DMS53 treated with DMSO at 0.1 percent for 48 hours (cell line): ENCODE data around the gene CNEP1R1.

Experiments used
- DNase-seq: peaks from one replicate; lab custom pipeline; 2025; ENCODE audit not compliant: unreplicated experiment; lab: John Stamatoyannopoulos, UW

The CNEP1R1 gene

DNA sequence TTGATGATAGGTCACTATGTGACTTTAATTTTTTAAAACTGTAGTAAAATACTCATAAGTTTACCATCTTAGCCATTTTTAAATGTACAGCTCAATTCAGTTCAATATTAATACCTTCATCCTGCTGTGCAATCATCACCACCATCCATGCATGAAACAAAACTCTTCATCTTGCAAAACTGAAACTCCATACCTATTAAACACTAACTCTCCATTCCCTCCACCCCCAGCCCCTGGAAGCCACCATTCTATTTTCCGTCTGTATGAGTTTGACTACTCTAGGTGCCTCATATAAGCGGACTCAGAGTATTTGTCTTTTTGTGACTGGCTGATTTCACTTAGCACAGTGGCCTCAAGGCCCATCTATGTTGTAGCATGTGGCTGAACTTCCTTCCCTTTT, 9.4 kb upstream of the CNEP1R1 start:
- DNase-seq = no peak

DNA sequence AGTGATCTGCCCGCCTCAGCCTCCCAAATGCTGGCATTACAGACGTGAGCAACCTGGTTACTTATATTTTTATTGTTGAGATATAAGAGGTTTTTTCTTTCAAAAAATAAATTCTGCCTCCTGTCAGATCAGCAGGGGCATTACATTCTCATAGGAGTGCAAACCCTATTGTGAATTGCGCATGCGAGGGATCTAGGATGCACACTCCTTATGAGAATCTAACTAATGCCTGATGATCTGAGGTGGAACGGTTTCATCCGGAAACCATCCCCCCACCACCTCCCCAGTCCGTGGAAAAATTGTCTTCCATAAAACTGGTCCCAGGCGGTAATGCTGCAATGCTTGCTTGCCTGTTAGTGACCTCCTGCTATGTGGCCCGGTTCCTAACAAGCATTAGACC, 7.5 kb upstream of the CNEP1R1 start:
- no peak for DNase-seq

DNA sequence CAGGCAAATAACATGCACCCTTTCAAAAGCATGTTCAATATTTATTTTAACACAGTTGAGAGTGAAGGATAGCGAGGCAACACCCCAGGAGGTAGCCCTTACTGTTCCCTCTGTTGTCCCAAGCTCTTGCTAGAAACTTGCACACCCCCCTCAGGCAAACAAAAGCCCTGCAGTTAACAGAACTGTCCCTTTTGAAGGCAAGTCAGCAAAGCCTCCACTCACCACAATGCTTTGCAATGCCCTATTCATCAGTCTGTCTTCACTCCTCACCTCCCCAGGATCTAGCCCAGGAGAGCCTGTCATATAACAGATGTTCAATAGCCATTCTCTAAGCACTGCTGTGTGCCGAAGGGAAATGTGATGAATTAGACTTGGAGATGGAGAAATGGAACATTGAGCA, 3.5 kb upstream of the CNEP1R1 start:
- no peak for DNase-seq

DNA sequence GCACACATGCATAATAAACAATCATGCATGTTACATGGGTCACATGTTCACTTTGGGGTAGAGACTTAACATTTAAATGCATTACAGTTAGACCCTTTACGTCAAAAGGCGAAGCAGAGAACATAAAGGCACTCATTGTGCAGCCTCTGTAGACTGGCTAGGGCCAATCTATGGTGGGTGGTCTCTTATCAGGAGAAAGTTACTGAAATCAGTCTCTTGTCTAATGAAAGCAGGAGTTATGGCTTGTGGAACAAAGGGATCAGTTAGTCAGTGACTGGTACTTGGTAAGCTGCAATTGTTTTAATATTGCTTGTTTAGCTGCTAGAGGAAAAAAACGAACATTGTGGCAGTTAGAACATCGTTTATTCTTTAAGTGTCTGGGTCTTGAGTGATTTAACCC, 1.4 kb upstream of the CNEP1R1 start:
- no peak for DNase-seq

DNA sequence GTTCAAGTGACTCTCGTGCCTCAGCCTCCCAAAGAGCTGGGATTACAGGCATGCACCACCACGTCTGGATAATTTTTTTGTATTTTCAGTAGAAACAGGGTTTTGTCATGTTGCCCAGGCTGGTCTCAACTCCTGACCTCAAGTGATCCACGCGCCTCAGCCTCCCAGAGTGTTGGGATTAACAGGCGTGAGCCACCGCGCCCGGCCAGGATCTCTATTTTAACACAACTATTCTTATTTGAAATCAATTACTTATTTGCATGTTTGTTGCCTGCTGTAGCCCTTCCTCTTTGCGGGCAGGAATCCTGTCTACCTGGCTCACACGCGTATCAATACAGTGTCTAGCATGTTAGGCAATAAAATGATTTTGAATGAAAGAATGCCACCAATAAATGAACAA, 818 bp upstream of the CNEP1R1 start:
- no peak for DNase-seq

DNA sequence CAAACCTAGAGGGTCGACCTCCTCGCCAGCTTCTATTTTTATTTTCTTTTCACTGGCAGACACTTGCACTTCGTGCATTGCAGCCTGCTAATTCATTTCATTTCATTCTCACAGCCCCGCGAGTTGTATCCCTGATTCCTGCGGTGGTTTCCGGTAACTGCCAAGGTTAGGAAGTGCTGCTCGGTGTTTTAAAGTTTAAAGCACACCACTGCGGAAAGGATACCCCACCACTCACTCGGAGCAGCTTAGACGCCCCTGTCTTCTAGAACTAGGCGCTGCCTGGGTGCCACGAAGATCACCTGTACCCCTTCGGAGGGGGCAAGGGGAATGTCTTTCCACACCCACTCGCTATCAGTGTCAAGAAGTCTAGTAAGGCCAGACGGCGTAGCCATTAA, 509 bp downstream of the CNEP1R1 start:
- DNase-seq = peak; percentile 6

DNA sequence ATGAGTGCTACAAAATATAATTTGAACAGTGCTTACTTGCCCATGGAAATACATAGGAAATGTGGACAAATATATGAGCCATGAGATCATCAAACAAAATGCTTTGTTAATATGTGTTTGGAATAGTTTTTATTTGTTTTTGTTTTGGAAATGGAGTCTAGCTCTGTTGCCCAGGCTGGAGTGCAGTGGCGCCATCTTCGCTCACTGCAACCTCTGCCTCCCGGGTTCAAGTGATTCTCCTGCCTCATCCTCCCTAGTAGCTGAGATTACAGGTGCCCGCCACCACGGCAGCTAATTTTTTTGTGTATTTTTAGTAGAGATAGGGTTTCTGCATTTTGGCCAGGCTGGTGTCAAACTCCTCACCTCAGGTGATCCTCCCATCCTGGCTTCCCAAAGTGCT, 2.8 kb downstream of the CNEP1R1 start:
- DNase-seq = no peak

DNA sequence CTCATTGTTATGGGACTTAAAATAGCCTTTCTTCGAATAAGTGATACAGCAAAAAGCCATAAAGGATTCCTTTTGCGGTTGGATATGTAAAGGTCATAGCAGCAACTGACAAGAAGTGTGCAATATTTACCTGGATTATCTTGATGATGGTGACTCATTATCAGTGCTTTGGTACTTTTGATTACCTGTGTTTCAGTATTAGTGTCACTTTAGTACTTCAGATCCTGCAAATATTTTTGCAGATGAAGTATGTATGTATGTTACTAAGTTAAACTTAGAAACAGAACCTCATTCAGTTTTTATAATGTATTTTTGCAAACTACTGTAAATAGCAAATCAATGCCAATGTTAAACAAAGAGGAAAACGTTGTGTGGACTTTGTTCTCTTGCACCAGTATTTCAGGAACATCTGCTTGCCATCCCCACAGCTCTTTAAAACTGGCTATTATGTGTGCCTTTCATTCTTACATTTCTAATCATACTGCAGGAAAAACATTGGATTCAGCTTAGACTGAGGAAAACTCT, 10.5 kb downstream of the CNEP1R1 start:
- DNase-seq = peak; percentile 91

DNA sequence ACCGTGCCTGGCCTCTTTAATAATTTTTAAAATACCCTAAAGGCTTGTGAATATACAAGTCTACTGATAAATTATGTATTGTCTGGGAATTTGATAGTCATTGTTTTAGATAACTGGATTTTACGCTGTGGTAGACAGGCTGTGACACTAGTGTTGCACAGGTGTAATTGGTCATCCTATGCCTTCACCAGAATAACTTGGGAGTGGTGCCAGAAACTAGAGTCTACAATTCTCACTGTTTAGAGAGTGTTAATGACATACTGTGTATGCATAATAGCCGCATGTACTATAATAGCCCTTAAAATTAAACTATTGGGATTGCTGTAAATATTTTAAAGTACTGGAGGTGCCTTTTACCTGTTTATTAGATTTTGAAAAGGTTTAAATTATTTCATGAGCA, 11.4 kb downstream of the CNEP1R1 start:
- no peak for DNase-seq

DNA sequence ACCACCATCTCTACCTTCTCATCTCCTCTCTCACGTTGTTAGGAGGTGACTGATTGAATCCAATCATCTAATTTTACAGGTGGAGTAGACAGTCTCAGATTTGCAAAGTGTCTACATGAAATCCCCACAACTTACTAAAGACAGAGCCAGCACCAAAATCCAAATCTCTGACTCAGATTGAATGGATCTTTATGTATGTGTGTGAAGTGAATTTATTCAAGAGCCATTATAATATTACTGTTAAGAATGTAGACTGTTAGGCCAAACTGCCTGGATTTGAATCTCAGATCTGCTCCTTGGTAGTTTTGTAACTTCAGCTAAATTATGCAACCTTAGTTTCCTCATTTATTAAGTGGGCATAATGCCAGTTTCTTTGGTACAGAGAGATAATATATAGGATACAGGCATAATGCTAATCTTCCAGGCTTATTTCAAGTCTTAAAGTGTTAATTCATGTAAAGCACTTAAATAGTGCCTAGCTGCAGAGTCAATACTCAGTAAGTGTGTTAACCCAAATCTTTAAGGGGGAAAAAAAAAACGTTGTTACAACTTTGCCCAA, 12.7 kb downstream of the CNEP1R1 start:
- DNase-seq = no peak

DNA sequence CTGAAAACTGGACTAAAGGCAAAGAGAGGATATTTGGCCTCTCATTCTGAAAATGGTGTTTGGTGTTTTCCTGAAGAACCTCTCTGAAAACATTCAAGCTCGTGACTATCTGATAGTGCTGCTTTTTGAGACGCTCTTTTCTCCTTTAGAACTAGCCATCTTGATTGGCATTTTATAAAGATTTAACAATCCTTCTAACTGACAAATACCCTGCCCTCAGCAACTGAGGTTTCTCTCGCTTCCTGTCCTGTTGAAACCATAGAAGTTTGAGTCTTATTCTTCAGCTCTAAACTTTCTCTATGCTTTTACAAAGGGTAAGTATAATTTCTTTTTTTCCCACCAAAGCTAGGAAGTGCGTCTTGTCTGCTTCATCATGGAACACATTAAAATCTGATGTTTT, 13.3 kb downstream of the CNEP1R1 start:
- no peak for DNase-seq

DNA sequence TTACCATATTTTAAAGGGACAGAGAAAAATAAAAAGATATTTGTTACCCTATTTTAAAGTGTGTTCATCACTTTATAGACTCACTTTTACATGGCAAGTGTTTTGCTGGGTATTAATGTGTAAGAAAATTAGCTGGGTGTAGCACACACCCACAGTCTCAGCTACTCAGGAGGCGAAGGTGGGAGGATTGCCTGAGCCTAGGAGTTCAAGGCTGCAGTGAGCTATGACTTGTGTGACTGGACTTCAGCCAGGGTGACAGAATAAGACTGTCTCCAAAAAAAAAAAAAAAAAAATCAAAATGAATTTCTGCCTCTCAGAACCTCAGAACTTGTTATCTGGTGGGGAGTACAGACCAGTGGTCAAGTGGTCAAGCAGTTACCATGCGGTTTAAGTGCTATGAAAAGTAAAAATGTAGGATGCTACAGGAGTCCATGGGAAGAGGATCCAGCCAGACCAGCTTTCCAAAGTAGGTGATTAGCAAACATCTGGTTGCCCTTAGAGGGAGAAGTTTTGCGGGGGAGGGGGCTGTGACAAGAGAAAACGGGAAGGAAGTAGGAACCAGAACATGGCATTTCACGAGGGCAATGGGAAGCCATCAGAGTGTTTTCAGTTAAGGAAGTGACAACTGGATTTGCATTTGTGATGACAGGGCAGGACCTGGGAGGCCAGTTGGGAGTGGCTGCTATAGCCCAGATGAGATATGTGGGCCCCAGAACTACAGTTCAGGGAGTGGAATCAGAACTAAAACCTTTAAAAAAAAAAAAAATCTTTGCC, 13.9 kb downstream of the CNEP1R1 start:
- no peak for DNase-seq

DNA sequence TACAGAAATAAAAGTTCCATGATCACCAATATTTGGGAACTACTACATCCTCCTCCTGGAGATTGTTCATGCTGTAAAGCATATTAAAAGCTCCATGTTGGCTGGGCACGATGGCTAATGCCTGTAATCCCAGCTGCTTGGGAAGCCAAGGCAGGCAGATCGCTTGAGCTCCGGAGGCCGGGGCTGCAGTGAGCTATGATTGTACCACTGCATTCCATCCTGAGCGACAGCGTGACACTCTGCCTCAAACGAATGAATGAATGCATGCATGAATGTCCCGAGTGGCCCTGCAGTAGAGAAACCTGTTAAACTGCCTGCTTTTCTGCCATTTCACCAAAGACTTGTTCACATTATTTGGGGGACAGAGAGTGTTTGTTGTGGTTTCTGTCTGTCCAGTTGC, 15.0 kb downstream of the CNEP1R1 start:
- DNase-seq = no peak

DNA sequence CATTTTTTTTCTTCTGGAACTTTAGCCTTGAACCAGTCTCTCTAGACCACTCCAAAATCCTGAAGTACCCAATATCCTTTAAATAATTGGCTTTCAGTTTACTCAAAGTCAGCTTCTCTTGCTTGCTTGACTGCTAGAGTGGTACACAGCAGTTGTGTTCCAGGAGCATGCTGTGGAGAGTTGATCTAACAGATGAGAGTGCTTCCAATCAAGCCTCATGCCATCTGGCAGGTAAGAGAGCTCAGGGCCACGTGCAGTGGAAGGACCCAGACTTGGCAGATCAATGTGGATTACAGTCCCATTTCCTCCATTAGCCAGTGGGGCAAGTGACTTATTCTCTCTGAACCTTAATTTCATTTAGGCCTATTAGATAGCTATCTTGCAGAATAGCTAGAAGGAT, 15.7 kb downstream of the CNEP1R1 start:
- DNase-seq = no peak

DNA sequence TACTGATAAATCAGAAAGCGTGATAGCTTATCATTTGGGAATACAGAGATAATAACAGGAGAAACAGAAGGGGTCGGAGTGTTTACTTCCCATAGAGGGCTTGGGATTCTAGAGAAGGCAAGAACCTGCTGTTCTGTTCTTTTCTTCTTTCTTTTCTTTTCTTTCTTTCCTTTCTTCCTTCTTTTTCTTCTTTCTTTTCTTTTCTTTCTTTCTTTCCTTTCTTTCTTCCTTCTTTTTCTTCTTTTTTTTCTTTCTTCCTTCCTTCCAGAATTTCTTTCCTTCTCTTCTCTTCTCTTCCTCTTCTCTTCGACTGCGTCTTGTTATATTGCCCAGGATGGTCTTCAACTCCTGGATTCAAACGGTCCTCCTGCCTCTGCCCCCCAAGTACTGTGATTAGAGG, 18.3 kb downstream of the CNEP1R1 start:
- no peak for DNase-seq

DNA sequence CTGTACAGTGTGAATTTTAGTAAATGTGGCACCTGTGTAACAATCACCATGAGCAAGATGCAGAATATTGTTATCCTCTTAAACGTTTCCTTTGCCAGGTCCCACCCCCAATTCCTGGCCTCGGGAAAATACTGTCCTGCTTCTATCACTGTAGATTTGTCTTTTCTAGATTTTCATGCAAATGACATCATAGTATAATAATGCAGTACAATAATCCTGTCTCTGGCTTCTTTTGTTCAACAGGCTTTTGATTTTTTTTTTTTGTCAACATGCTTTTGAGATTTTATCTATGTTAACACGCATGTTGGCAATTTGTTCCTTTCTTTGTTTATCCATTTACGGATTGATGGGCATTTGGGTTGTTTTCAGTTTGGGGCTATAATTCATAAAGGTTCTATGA, 20.4 kb downstream of the CNEP1R1 start:
- DNase-seq = no peak

DNA sequence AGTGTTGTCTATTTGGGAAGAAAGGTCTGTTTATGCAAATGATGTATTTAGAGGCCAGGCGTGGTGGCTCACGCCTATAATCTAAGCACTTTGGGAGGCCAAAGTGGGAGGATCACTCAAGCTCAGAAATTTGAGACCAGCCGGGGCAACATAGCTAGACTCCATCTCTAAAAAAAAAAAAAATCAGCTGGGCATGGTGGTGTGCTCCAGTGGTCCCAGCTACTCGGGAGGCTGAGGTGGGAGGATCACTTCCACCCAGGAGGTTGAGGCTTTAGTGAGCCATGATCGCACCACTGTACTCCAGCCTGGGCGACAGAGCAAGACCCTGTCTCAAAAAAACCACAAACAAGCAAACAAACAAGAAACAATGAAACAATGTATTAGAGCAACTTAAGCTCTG, 21.8 kb downstream of the CNEP1R1 start:
- DNase-seq = no peak

DNA sequence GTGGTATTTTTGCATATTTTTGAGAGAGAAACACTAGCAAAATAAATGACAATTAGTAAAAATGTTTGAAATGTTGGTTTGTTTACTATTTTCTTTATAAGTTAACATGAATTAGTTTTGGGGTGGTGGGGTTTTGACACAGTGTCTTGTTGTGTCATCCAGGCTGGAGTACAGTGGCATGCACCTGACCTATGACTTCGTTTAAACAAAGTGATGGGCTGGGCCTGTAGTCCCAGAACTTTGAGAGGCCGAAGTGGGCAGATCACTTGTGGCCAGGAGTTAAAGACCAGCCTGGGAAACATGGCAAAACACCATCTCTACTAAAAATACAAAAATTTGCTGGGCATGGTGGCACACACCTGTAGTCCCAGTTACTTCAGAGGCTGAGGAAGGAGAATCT, 22.8 kb downstream of the CNEP1R1 start:
- no peak for DNase-seq

DNA sequence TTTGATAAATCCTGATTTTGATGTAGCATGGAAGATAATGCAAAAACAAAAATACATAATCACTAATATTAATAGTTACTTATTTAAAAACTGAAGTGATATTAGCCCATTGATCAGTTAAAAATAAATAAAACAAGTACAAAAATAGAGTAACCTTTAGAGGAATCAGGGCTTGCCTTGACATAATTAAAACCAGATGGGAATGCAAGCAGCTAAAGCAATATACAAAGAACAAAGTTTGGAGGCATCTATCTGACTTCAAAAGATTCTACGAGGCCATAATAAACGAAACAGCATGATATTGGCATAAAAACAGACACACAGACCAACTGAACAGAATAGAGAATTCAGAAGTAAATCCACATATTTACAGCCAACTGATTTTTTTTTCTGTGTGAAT, 25.8 kb downstream of the CNEP1R1 start:
- DNase-seq = no peak

DNA sequence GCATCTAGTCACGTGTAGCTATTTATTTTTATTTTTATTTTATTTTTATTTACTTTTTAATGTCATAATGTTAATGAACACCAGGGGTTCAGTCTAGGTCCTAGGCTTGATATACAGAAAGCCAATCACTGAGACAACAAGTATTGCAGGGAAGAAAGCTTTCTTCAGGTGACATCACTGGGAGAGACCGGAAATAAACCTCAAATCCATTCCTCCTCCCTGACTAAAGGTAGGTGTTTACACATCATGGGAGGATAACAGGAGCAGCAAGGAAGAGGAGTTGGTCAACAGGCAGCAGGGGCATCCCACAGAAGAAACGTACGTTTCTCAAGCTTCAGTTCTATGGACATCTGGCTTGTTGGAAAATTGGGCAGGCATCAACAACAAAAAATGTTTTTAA, 31.2 kb downstream of the CNEP1R1 start:
- no peak for DNase-seq

DNA sequence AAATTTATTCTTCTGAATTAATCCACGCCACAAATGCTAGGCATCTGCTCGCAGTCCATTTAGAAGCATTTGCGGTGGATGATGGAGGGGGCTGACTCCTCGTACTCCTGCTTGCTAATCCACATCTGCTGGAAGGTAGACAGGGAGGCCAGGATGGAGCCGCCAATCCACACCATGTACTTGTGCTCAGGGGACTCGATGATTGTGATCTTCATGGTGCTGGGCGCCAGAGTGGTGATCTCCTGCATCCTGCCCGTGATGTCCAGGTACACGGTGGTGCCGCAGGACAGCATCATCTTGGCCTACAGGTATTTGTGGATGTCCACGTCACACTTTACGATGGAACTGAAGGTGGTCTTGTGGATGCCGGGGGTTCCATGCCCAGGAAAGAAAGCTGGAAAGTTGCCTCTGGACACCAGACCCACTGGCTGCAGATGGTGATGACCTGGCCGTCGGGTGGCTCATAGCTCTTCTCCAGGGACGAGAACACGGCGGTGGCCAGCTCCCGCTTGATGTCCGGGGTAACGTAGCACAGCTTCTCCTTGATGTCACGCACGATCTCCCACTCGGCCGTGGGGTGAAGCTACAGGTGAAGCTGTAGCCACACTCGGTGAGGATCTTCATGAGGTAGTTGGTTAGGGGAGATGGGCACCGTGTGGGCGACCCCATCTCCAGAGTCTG, 33.2 kb downstream of the CNEP1R1 start:
- DNase-seq = no peak

DNA sequence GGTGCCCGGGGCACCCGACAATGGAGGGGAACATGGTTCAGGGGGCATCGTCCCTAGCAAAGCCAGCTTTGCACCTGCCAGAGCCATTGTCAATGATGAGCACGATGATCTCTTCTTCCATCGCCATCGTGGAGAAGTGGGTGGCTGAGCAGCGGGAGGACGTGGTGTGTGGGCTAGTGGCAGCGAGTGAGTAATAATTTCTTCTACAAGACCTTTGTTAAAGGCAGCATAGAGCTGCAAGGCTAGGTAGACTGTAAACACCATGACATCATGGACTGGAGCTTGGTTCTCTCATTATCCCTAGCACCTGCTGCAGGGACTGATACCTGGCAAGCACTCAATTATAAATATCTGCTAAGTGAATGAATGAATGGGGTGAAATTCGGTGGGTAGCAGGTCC, 34.1 kb downstream of the CNEP1R1 start:
- no peak for DNase-seq
